ENCODE measurements around the gene PSMA3.
A peak's percentile ranks its signal among the peaks of the same experiment; 100 is the strongest.

PSMA3 gene

DNA sequence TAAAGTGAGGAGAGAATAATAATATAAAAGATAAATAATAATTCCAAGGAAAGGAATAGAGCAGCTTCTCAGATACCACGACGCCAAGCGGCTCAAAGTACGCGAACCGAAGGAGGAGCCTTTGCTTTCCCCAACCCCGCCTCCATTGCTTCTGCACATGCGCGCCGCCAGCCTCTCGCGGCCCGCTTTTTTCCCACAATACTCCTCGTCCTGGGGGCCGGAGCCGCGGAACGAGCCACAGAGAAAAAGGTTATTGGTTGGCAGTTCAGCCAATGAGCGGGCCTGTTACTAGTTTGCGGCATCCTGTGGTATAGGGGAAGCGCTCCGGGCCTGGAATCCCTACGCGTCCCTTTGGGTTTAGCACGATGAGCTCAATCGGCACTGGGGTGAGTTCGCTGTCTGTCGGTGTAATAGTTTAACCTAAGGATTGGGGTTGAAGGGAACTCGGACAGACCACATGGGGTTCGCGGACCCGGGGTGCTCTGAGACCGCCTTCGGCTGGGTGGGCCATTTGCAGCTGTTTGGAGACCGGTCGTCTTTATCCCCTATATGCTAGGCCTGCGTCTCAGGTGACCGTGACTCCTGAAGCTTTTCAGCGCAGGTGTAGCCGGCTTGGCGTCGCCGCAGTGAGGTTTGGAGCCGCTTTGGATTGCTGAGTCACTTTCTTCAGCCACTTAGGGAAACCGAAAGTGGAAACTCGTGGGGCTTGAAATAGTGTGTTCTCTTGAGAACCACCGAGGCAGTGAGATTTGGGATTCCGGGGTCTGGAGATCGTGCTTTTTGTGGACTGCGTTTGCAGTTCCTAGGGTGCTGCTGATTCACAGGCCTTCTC lies at the start of gene PSMA3:
Gene PSMA3, plus strand, starts transcription at position 288 of the 832 bp plus-strand sequence. Its CDS starts 78 bp downstream, at position 366.
- Histone ChIP-seq H3K36me3 (ENCODE audit: control insufficient read depth, insufficient read depth, low read length) (no peaks in the 10 kb centered on the region), H3K79me2 (peaks cover 32% of the 10 kb centered on the region), H3K4me1 (no peaks in the 10 kb centered on the region), H3K4me3 (ENCODE audit: low read depth, low read length) (peak within 1 kb of the TSS; percentile 99), H3K27ac (peak within 1 kb of the TSS; percentile 73), H2AFZ (peak within 1 kb of the TSS; percentile 85), H3K27me3 (ENCODE audit: control insufficient read depth, insufficient read depth, low read length) (no peaks in the 10 kb centered on the region), H3K4me2 (ENCODE audit: low read length) (peak within 1 kb of the TSS; percentile 88), H3K9me3 (ENCODE audit: control insufficient read depth, low read length) (no peaks in the 10 kb centered on the region), H3K9ac (peak within 1 kb of the TSS; percentile 70)
- TF ChIP-seq, protein P1, sequence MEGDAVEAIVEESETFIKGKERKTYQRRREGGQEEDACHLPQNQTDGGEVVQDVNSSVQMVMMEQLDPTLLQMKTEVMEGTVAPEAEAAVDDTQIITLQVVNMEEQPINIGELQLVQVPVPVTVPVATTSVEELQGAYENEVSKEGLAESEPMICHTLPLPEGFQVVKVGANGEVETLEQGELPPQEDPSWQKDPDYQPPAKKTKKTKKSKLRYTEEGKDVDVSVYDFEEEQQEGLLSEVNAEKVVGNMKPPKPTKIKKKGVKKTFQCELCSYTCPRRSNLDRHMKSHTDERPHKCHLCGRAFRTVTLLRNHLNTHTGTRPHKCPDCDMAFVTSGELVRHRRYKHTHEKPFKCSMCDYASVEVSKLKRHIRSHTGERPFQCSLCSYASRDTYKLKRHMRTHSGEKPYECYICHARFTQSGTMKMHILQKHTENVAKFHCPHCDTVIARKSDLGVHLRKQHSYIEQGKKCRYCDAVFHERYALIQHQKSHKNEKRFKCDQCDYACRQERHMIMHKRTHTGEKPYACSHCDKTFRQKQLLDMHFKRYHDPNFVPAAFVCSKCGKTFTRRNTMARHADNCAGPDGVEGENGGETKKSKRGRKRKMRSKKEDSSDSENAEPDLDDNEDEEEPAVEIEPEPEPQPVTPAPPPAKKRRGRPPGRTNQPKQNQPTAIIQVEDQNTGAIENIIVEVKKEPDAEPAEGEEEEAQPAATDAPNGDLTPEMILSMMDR (IDR thresholded peaks at IDR 0.05): no peak

DNA sequence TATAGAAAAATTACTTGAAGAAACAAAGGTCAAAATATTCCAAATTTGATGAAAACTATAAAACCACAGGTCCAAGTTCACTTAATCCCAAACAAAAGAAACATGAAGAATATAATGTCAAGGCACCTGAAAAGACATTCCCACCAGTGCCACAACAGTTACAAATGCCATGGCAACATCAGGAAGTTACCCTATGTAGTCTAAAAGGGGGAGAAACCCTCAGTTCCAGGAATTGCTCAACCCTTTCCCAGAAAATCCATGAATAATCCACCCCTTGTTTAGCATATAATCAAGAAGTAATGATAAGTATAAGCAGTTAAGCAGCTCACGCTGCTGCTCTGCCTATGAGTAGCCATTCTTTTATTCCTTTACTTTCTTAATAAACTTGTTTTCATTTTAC lies 48.4 kb upstream of the PSMA3 start:
- Histone ChIP-seq H3K9me3 (ENCODE audit: control insufficient read depth, low read length) (no peaks in the 10 kb centered on the region), H3K4me1 (peaks cover 3% of the 10 kb centered on the region), H3K9ac (no peak overlapping the region), H2AFZ (no peak overlapping the region), H3K27me3 (ENCODE audit: control insufficient read depth, insufficient read depth, low read length) (no peaks in the 10 kb centered on the region), H3K4me2 (ENCODE audit: low read length) (no peak overlapping the region), H3K36me3 (ENCODE audit: control insufficient read depth, insufficient read depth, low read length) (no peaks in the 10 kb centered on the region), H3K79me2 (peaks cover 7% of the 10 kb centered on the region), H3K4me3 (ENCODE audit: low read depth, low read length) (no peak overlapping the region), H3K27ac (no peak overlapping the region)
- TF ChIP-seq, protein P1 (IDR thresholded peaks at IDR 0.05): no peak

GRCh38 chr14:58198086-58198485 lies 46.6 kb upstream of the PSMA3 start:
- H2AFZ ChIP-seq: no peak overlapping the region
- H3K27me3 ChIP-seq (ENCODE audit: control insufficient read depth, insufficient read depth, low read length): no peaks in the 10 kb centered on the region
- H3K79me2 ChIP-seq: peaks cover 10% of the 10 kb centered on the region
- no peaks in the 10 kb centered on the region for H3K9me3 ChIP-seq (ENCODE audit: control insufficient read depth, low read length)
- no peak overlapping the region for H3K4me3 ChIP-seq (ENCODE audit: low read depth, low read length)
- peaks cover 3% of the 10 kb centered on the region for H3K4me1 ChIP-seq
- TF ChIP-seq, protein P1 (IDR thresholded peaks at IDR 0.05): no peak
- H3K36me3 ChIP-seq (ENCODE audit: control insufficient read depth, insufficient read depth, low read length): no peaks in the 10 kb centered on the region
- no peak overlapping the region for H3K27ac ChIP-seq
- H3K4me2 ChIP-seq (ENCODE audit: low read length): no peak overlapping the region
- H3K9ac ChIP-seq: no peak overlapping the region

DNA sequence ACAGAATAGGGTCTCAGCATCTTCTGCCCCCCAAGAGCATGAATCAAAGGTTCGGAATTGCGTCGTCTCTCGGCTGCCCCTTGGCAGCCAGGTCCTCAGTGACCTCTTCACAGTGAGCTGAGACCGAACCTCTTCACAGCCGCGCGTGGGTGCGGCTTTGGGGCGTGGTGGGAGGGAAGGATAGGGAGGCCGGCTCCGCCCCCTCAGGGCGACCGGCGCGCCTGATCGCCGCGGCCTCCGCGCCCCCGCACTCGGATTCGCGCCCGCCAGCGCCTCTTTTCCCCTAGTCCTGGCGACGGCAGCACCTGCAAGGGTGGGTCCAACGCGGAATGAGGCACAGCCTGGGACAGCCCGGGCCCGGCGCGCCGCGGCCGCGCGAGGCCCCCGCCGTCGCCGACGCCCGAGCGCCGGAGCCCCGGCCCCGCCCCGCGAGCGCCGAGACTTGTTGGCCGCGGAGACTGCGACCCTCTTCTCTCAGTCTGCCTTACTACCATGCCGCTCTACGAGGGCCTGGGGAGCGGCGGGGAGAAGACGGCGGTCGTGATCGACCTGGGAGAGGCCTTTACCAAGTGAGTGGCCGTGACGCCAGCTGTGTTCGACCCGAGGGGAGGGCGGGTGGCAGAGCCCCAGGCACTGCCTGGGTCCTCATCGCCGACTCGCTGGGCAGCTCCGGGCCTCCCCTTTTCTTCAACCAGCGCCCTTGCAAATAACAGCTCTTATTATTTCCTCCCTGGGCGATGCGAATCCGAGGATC lies 44.7 kb upstream of the PSMA3 start, which contains the start of gene ACTR10:
Gene ACTR10, plus strand, starts transcription at position 424 of the 754 bp plus-strand sequence. Its CDS starts 69 bp downstream, at position 493.
- Histone ChIP-seq H2AFZ (peak within 1 kb of the TSS; percentile 87), H3K36me3 (ENCODE audit: control insufficient read depth, insufficient read depth, low read length) (no peaks in the 10 kb centered on the region), H3K4me1 (peaks cover 3% of the 10 kb centered on the region), H3K27ac (peak within 1 kb of the TSS; percentile 89), H3K27me3 (ENCODE audit: control insufficient read depth, insufficient read depth, low read length) (no peaks in the 10 kb centered on the region), H3K9ac (peak within 1 kb of the TSS; percentile 31), H3K9me3 (ENCODE audit: control insufficient read depth, low read length) (no peaks in the 10 kb centered on the region), H3K4me3 (ENCODE audit: low read depth, low read length) (peak within 1 kb of the TSS; percentile 93), H3K4me2 (ENCODE audit: low read length) (peak within 1 kb of the TSS; percentile 93), H3K79me2 (peaks cover 10% of the 10 kb centered on the region)
- TF ChIP-seq, protein P1 (IDR thresholded peaks at IDR 0.05): no peak
